ENCODE results near the gene CHST7. TPM values are rescaled to one million over a fixed set of nuclear protein-coding genes. Genes with fewer than 3 reads are reported as not detected.
"Not testable (repeated sequence)": the region's sequence is repeated elsewhere in the genome, so short reads cannot be mapped to it uniquely, and the experiment has no call there.

CHST7 gene
- total RNA-seq, 1 experiment from 2014 or later: 7.7 TPM

DNA sequence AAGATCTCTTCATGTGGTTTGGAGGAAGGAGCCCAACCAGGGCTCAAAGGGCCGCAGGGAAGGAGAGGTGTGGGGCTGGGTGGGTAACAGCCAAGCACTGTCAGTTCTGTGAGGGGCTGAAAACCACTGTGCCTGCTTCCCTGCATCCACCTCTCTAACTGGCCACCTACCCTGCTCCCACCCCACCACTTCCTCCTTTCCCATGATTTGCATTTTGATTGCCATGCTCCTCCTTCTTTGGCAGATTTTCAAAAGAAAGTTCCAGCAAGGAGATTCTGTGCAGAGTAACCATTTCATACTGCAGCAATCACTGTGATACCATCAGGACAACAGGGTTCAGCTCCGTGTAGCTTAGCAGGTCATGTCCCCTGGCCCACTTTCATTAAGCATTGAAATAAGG lies 30.1 kb upstream of the CHST7 start:
- H3K4me3 ChIP-seq (replicated peaks in 1 of 2; ENCODE audit: low read depth in 1 of 2, low read length in 2 of 2): no peak overlapping the region
- no peaks in the 10 kb centered on the region for H3K9me3 ChIP-seq (ENCODE audit: control insufficient read depth in 1 of 2, insufficient read depth in 1 of 2, low read depth in 1 of 2, low read length in 2 of 2)
- H3K9me2 ChIP-seq (ENCODE audit: insufficient read depth): no peaks in the 10 kb centered on the region
- H3K4me2 ChIP-seq (ENCODE audit: low read length): no peak overlapping the region
- no peak for DNase-seq (ENCODE audit: low read depth, low spot score)
- RAD21 ChIA-PET (ENCODE audit: low non-redundant PET in 1 of 2, low total read pairs in 2 of 2, uncharacterized antibody in 2 of 2, unreplicated experiment in 2 of 2): no interaction called here
- POLR2A ChIA-PET: no interaction called here
- H4K20me1 ChIP-seq (ENCODE audit: insufficient read depth): no peaks in the 10 kb centered on the region
- no peak overlapping the region for H2AFZ ChIP-seq (ENCODE audit: low read depth, low read length, poor library complexity, severe bottlenecking)
- H3K9ac ChIP-seq (ENCODE audit: low read length): no peak overlapping the region
- CTCF ChIA-PET: no interaction called here
- peaks cover 20 to 30% of the 10 kb centered on the region in 2 experiments for H3K4me1 ChIP-seq (ENCODE audit: control insufficient read depth in 1 of 2, insufficient read depth in 2 of 2, low read length in 2 of 2)
- no peaks in the 10 kb centered on the region for H3K27me3 ChIP-seq (ENCODE audit: insufficient read depth, low read length)
- peaks cover 36% of the 10 kb centered on the region for H3K79me2 ChIP-seq (ENCODE audit: insufficient read depth, low read length)
- BruUV-seq (replicated peaks): no TSS peak
- no peak overlapping the region for H3K27ac ChIP-seq (ENCODE audit: low read depth, low read length)
- ATAC-seq: no peak
- TF ChIP-seq ZFX (IDR thresholded peaks at IDR 0.05) (no peak), RAD21 (IDR thresholded peaks at IDR 0.05; ENCODE audit: low read depth) (no peak), FOSL1 (IDR thresholded peaks at IDR 0.05; ENCODE audit: low read depth) (no peak), POLR2AphosphoS5 (IDR thresholded peaks at IDR 0.05; ENCODE audit: low read depth, low read length) (no peak), EZH2phosphoT487 (IDR thresholded peaks at IDR 0.05; ENCODE audit: borderline replicate concordance) (no peak), SRF (IDR thresholded peaks at IDR 0.05; ENCODE audit: low read depth) (no peak)
- TF ChIP-seq, protein P1, sequence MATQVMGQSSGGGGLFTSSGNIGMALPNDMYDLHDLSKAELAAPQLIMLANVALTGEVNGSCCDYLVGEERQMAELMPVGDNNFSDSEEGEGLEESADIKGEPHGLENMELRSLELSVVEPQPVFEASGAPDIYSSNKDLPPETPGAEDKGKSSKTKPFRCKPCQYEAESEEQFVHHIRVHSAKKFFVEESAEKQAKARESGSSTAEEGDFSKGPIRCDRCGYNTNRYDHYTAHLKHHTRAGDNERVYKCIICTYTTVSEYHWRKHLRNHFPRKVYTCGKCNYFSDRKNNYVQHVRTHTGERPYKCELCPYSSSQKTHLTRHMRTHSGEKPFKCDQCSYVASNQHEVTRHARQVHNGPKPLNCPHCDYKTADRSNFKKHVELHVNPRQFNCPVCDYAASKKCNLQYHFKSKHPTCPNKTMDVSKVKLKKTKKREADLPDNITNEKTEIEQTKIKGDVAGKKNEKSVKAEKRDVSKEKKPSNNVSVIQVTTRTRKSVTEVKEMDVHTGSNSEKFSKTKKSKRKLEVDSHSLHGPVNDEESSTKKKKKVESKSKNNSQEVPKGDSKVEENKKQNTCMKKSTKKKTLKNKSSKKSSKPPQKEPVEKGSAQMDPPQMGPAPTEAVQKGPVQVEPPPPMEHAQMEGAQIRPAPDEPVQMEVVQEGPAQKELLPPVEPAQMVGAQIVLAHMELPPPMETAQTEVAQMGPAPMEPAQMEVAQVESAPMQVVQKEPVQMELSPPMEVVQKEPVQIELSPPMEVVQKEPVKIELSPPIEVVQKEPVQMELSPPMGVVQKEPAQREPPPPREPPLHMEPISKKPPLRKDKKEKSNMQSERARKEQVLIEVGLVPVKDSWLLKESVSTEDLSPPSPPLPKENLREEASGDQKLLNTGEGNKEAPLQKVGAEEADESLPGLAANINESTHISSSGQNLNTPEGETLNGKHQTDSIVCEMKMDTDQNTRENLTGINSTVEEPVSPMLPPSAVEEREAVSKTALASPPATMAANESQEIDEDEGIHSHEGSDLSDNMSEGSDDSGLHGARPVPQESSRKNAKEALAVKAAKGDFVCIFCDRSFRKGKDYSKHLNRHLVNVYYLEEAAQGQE (IDR thresholded peaks at IDR 0.05; ENCODE audit: low read depth): no peak
- TF ChIP-seq, protein P2, sequence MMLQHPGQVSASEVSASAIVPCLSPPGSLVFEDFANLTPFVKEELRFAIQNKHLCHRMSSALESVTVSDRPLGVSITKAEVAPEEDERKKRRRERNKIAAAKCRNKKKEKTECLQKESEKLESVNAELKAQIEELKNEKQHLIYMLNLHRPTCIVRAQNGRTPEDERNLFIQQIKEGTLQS (IDR thresholded peaks at IDR 0.05): no peak
- H3K36me3 ChIP-seq (ENCODE audit: control insufficient read depth in 1 of 2, insufficient read depth in 2 of 2, low read length in 2 of 2): peaks cover 0 to 4% of the 10 kb centered on the region in 2 experiments; a peak in 2 of 4 replicates
- intact Hi-C loops (cut with micrococcal nuclease): no loop called here

DNA sequence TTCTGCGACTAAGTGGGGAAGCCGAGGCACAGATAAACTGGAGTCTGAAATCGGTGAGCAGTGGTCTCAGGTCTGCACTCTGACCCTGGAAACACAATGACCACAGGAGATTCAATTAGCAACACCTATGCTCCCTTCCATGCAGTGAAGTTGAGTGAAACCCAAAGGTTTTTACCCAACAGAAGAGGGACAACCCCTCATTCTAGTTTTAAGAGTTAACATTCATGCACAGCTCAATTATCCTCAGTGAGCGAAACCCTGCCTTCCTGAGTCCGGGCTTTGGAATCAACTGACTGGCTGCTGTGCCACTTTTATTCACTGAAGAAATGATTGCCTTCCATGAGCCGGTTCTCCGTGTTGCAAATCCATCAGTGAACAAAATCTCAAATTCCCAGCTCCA lies 29.0 kb upstream of the CHST7 start:
- H3K36me3 ChIP-seq (ENCODE audit: control insufficient read depth in 1 of 2, insufficient read depth in 2 of 2, low read length in 2 of 2); RAD21 ChIA-PET (ENCODE audit: low non-redundant PET in 1 of 2, low total read pairs in 2 of 2, uncharacterized antibody in 2 of 2, unreplicated experiment in 2 of 2); H3K9me2 ChIP-seq (ENCODE audit: insufficient read depth); H4K20me1 ChIP-seq (ENCODE audit: insufficient read depth); CTCF ChIA-PET; ATAC-seq; H3K9me3 ChIP-seq (ENCODE audit: control insufficient read depth in 1 of 2, insufficient read depth in 1 of 2, low read depth in 1 of 2, low read length in 2 of 2); H3K27me3 ChIP-seq (ENCODE audit: insufficient read depth, low read length); H2AFZ ChIP-seq (ENCODE audit: low read depth, low read length, poor library complexity, severe bottlenecking); DNase-seq (ENCODE audit: low read depth, low spot score); BruUV-seq (replicated peaks); POLR2A ChIA-PET; intact Hi-C loops (cut with micrococcal nuclease): not testable (repeated sequence)
- peaks cover 44% of the 10 kb centered on the region for H3K79me2 ChIP-seq (ENCODE audit: insufficient read depth, low read length)
- peak overlapping the region; percentile 50; the same call in 1 of the 2 replicates for H3K27ac ChIP-seq (ENCODE audit: low read depth, low read length)
- H3K9ac ChIP-seq (ENCODE audit: low read length): peak overlapping the region; percentile 96
- H3K4me3 ChIP-seq (replicated peaks in 1 of 2; ENCODE audit: low read depth in 1 of 2, low read length in 2 of 2): peak overlapping the region; percentile 77 to 84
- H3K4me1 ChIP-seq (ENCODE audit: control insufficient read depth in 1 of 2, insufficient read depth in 2 of 2, low read length in 2 of 2): peaks cover 20 to 36% of the 10 kb centered on the region in 2 experiments
- H3K4me2 ChIP-seq (ENCODE audit: low read length): peak overlapping the region; percentile 90

Data from HCT116 (cell line).